Ovary (tissue), 3 donors: ENCODE data around the gene VAMP4.

ENCODE experiments used
- EP300 ChIP-seq: sonication (generic); formaldehyde crosslinking; IDR thresholded peaks from one replicate; pipeline ENCODE4 v1.6.1; 2017; ENCODE audit warnings: antibody characterized with exemption
- POLR2A ChIP-seq: fragments of 450-650 bp; IDR thresholded peaks from one replicate; pipeline ENCODE4 v1.6.1; 2017; ENCODE audit warnings: antibody characterized with exemption, mild to moderate bottlenecking, moderate library complexity
- TF ChIP-seq, protein P1 (sequence below), 3 donors: fragments of 450-650 bp in 2 of 3; fragments of 200-600 bp in 1 of 3; IDR thresholded peaks; one replicate each; pipeline versions ENCODE4 v1.5.1 to v1.8.0; 2016 to 2022; ENCODE audit warnings: antibody characterized with exemption in 3 of 3, mild to moderate bottlenecking in 1 of 3
- donor health status: DM: no; HTN: no; CAD: no.

DNA sequence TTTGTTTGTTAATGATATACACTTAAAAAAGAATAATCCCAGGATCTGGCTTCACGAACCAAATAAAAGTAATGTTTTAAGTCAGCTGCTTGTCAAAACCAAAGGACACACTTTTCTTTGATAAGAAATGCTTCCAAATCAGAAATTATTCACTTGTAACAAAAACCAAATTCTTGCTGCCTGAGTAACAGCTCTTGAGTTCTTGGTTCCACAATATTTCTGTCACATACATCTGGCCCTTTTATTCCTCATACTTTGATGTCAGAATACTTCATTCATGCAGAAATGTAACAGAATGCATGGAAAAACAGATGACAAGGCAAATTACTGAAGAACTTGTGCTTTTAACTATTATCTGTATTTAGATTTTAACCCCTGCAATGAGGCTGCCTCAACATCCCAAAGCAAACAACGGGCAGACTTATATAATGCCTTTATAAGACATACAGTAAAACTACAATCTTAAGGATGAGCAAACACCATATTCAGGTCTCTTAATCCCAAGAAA lies 1.5 kb downstream of the VAMP4 start:
- TF ChIP-seq EP300 (no peak), POLR2A (no peak)
- TF ChIP-seq, protein P1, sequence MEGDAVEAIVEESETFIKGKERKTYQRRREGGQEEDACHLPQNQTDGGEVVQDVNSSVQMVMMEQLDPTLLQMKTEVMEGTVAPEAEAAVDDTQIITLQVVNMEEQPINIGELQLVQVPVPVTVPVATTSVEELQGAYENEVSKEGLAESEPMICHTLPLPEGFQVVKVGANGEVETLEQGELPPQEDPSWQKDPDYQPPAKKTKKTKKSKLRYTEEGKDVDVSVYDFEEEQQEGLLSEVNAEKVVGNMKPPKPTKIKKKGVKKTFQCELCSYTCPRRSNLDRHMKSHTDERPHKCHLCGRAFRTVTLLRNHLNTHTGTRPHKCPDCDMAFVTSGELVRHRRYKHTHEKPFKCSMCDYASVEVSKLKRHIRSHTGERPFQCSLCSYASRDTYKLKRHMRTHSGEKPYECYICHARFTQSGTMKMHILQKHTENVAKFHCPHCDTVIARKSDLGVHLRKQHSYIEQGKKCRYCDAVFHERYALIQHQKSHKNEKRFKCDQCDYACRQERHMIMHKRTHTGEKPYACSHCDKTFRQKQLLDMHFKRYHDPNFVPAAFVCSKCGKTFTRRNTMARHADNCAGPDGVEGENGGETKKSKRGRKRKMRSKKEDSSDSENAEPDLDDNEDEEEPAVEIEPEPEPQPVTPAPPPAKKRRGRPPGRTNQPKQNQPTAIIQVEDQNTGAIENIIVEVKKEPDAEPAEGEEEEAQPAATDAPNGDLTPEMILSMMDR (IDR thresholded peaks at IDR 0.05), result no peak
